Ectodermal cell (in vitro differentiated cells): ENCODE results near the gene KNDC1.
"Not testable (repeated sequence)": the region's sequence is repeated elsewhere in the genome, so short reads cannot be mapped to it uniquely, and the experiment has no call there.

ENCODE experiments used
- H3K27ac ChIP-seq: 2 replicates; pipeline ENCODE4 v1.7.0; 2013; ENCODE audit warnings: mild to moderate bottlenecking, low read depth, low read length; ENCODE audit not compliant: insufficient read depth, poor library complexity, severe bottlenecking
- H3K27me3 ChIP-seq: 2 replicates; pipeline ENCODE4 v1.7.0; 2013; ENCODE audit warnings: mild to moderate bottlenecking, low read length; ENCODE audit not compliant: insufficient read depth, control insufficient read depth, poor library complexity, severe bottlenecking
- H3K36me3 ChIP-seq: one replicate; pipeline ENCODE4 v1.7.0; 2013; ENCODE audit warnings: low read length; ENCODE audit not compliant: control insufficient read depth, insufficient read depth
- H3K4me1 ChIP-seq: one replicate; pipeline ENCODE4 v1.7.0; 2013; ENCODE audit warnings: low read length; ENCODE audit not compliant: control insufficient read depth, insufficient read depth
- H3K4me3 ChIP-seq: 2 replicates; pipeline ENCODE4 v1.7.0; 2013; ENCODE audit warnings: low read depth, low read length, control low read depth; ENCODE audit not compliant: insufficient read depth
- H3K9me3 ChIP-seq: 2 replicates; pipeline ENCODE4 v1.7.0; 2013; ENCODE audit warnings: mild to moderate bottlenecking, low read length, moderate library complexity; ENCODE audit not compliant: control insufficient read depth
- WGBS, 2 experiments: methylation state at CpG; one replicate each; pipeline ENCODE4 v1.1.7; 2013; ENCODE audit warnings: missing lambda C conversion rate in 2 of 2; 5-methylcytosine and 5-hydroxymethylcytosine counted together

KNDC1 gene

GRCh38 chr10:133215586-133215985, 55.6 kb downstream of the KNDC1 start:
- no peaks in the 10 kb centered on the region for H3K9me3 ChIP-seq
- H3K27me3 ChIP-seq, result peaks cover 10% of the 10 kb centered on the region
- no peaks in the 10 kb centered on the region for H3K4me1 ChIP-seq
- H3K27ac ChIP-seq, result no peak overlapping the region
- no peaks in the 10 kb centered on the region for H3K36me3 ChIP-seq
- 95 to 96% methylated on average over 27 of the region's 27 CpGs for WGBS, 2 experiments
- H3K4me3 ChIP-seq, result no peak overlapping the region

DNA sequence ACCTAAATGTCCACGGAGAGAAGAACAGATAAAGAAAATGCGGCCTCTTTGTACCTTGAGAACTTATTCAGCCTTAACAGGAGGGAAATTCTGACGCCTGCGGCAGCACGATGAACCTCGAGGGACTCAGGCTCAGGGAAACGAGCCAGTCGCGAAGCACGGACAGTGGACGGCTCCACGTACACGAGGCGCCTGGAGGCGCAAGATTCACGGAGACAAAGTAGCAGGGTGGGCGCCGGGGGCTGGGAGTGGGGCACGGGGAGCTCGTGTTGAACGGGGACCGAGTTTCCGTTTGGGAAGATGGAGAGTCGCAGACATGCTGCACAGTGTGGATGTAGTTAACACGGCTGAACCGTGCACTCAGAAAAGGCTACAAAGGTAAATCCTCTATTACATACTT, 56.8 kb downstream of the KNDC1 start:
- no peak overlapping the region for H3K4me3 ChIP-seq
- WGBS, 2 experiments, result 90 to 92% methylated on average over 26 of the region's 26 CpGs
- no peaks in the 10 kb centered on the region for H3K9me3 ChIP-seq
- no peaks in the 10 kb centered on the region for H3K4me1 ChIP-seq
- no peak overlapping the region for H3K27ac ChIP-seq
- peaks cover 10% of the 10 kb centered on the region for H3K27me3 ChIP-seq
- no peaks in the 10 kb centered on the region for H3K36me3 ChIP-seq

- H3K27me3 ChIP-seq, result peaks cover 10% of the 10 kb centered on the region
- no peaks in the 10 kb centered on the region for H3K36me3 ChIP-seq
- no peak overlapping the region for H3K27ac ChIP-seq
- no peak overlapping the region for H3K4me3 ChIP-seq
- 88 to 90% methylated on average over 25 of the region's 25 CpGs for WGBS, 2 experiments
- H3K9me3 ChIP-seq, result no peaks in the 10 kb centered on the region
- no peaks in the 10 kb centered on the region for H3K4me1 ChIP-seq
These were observed 58.0 kb downstream of the KNDC1 start for GRCh38 chr10:133217800-133218589.

DNA sequence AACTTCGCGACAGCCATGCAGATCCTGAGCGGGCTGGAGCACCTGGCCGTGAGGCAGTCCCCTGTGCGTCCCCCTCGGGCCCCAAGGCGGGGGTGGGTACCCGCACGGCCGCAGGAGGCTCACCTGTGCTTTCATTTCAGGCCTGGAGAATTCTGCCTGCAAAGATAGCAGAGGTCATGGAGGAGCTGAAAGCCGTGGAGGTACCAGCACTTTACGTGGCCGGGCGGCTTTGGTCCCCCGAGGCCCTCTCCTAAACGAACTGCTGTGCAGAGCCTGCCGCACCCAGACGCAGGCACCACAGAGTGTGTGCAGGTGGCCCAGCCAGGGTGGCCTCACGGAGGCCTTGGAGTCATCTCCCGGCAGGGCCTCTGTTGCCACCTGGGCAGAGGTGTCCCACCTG, 58.9 kb downstream of the KNDC1 start:
- Histone ChIP-seq H3K27ac (no peak overlapping the region), H3K9me3 (no peaks in the 10 kb centered on the region), H3K4me1 (no peaks in the 10 kb centered on the region), H3K27me3 (peaks cover 10% of the 10 kb centered on the region), H3K4me3 (no peak overlapping the region), H3K36me3 (no peaks in the 10 kb centered on the region)
- 93 to 94% methylated on average over 20 of the region's 20 CpGs for WGBS, 2 experiments

DNA sequence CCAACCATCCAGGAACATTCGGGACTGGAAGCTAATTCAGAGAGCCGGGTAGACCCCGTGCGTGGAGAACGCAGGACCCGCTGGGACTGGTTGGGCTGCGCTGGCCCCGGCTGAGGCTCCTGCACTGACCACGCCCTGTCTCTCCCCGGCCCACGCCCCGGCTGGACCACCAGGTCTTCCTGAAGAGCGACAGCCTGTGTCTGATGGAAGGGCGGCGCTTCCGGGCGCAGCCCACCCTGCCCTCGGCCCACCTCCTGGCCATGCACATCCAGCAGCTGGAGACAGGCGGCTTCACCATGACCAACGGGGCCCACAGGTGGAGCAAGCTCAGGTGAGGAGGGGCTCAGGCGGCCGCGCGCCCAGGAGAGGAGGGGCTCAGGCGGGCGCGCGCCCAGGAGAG, 59.8 kb downstream of the KNDC1 start:
- 21 to 26% methylated on average over 28 of the region's 28 CpGs for WGBS, 2 experiments
- H3K27me3 ChIP-seq, result peaks cover 10% of the 10 kb centered on the region
- H3K9me3 ChIP-seq, result no peaks in the 10 kb centered on the region
- H3K4me1 ChIP-seq, result no peaks in the 10 kb centered on the region
- no peak overlapping the region for H3K27ac ChIP-seq
- H3K36me3 ChIP-seq, result no peaks in the 10 kb centered on the region
- peak overlapping the region; percentile 14 for H3K4me3 ChIP-seq

DNA sequence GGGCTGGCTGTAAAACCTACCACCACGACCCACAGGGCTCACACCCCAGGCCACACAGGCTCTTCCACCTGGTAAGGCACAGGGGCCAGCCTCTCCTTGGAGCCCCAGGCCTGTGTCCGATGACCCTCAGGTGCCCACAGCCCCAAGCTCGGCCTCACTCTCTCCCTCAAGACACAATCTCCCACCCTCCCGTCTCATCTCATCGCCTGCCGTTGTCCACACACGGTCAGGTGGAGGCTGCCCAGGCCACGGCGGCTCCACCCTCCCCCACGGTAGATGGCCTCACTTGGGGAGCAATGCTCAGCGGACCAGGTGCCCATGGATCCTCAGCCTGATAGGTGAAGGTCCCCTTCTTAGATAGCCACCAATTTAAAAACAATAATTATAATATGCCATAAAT, 61.3 kb downstream of the KNDC1 start:
- Histone ChIP-seq H3K4me1 (no peaks in the 10 kb centered on the region), H3K9me3 (no peaks in the 10 kb centered on the region), H3K36me3 (no peaks in the 10 kb centered on the region), H3K27me3 (peaks cover 11% of the 10 kb centered on the region), H3K4me3 (no peak overlapping the region), H3K27ac (no peak overlapping the region)
- WGBS, 2 experiments, result 91 to 97% methylated on average over 11 of the region's 11 CpGs

DNA sequence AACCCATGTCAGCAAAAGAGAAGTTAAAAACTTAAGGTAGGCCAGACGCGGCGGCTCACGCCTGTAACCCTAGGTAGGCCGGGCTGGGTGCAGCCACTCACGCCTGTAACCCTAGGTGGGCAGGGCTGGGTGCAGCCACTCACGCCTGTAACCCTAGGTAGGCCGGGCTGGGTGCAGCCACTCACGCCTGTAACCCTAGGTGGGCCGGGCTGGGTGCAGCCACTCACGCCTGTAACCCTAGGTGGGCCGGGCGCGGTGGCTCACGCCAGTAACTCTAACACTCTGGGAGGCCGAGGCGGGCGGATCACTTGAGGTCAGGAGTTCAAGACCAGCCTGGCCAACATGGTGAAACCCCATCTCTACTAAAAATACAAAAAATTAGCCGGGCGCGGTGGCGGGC, 61.7 kb downstream of the KNDC1 start:
- 83 to 92% methylated on average over 18 to 20 of the region's 22 CpGs for WGBS, 2 experiments
- not testable (repeated sequence) for H3K4me1 ChIP-seq, H3K4me3 ChIP-seq, H3K27ac ChIP-seq, H3K9me3 ChIP-seq, H3K36me3 ChIP-seq
- H3K27me3 ChIP-seq, result peaks cover 13% of the 10 kb centered on the region

GRCh38 chr10:133224076-133224475, 64.1 kb downstream of the KNDC1 start:
- WGBS, 2 experiments, result 89 to 90% methylated on average over 14 of the region's 14 CpGs
- no peaks in the 10 kb centered on the region for H3K36me3 ChIP-seq

GRCh38 chr10:133224756-133225372, 64.8 kb downstream of the KNDC1 start:
- Histone ChIP-seq H3K27me3 (peaks cover 32% of the 10 kb centered on the region), H3K27ac (no peak overlapping the region), H3K4me3 (no peak overlapping the region), H3K4me1 (peaks cover 4% of the 10 kb centered on the region), H3K9me3 (no peaks in the 10 kb centered on the region), H3K36me3 (no peaks in the 10 kb centered on the region)
- WGBS, 2 experiments, result 78 to 81% methylated on average over 25 of the region's 25 CpGs

More at GRCh38 chr10:133224076-133224475, 64.1 kb downstream of the KNDC1 start:
- Histone ChIP-seq H3K4me1 (no peaks in the 10 kb centered on the region), H3K4me3 (no peak overlapping the region), H3K9me3 (no peaks in the 10 kb centered on the region), H3K27ac (no peak overlapping the region), H3K27me3 (peaks cover 31% of the 10 kb centered on the region)

GRCh38 chr10:133225707-133226191, 65.7 kb downstream of the KNDC1 start:
- peaks cover 4% of the 10 kb centered on the region for H3K4me1 ChIP-seq
- H3K4me3 ChIP-seq, result no peak overlapping the region
- no peaks in the 10 kb centered on the region for H3K9me3 ChIP-seq
- WGBS, 2 experiments, result 95 to 96% methylated on average over 23 of the region's 23 CpGs
- H3K36me3 ChIP-seq, result no peaks in the 10 kb centered on the region
- peaks cover 38% of the 10 kb centered on the region for H3K27me3 ChIP-seq
- no peak overlapping the region for H3K27ac ChIP-seq
